CD4-positive, alpha-beta T cell (primary cell): Measurements from ENCODE around the gene OPA3. TPM values are rescaled to one million over a fixed set of nuclear protein-coding genes. Genes with fewer than 3 reads are reported as not detected.
A peak's percentile ranks its signal among the peaks of the same experiment; 100 is the strongest.

ENCODE experiments used
- ATAC-seq: fragments of 200-7000 bp; cut with Tn5 transposase; one replicate; pipeline ENCODE4 v1.10.0; 2022; ENCODE audit warnings: mild to moderate bottlenecking; ENCODE audit not compliant: poor library complexity
- CTCF ChIA-PET: fragments of 350-600 bp; sonication (Branson Sonifier 250); formaldehyde crosslinking; loops from one replicate; lab custom pipeline; 2021; ENCODE audit warnings: antibody characterized with exemption, inconsistent platforms; lab: Charles Lee
- POLR2A ChIA-PET: fragments of 350-600 bp; sonication (Branson Sonifier 250); formaldehyde crosslinking; loops from one replicate; lab custom pipeline; 2021; ENCODE audit warnings: antibody characterized with exemption, inconsistent platforms; lab: Charles Lee
- DNase-seq, 14 experiments: peaks; one replicate each; pipeline ENCODE4 v3.0.0-alpha.2; 2013 to 2020; ENCODE audit warnings: mixed read lengths in 2 of 14
- H3K27ac ChIP-seq, 2 donors: one replicate each; pipeline versions ENCODE4 v1.5.1 to v1.7.0; 2013; ENCODE audit warnings: low read length in 2 of 2, low read depth in 1 of 2, mild to moderate bottlenecking in 1 of 2
- H3K27me3 ChIP-seq, 2 experiments: 1 replicate in 1 of 2; 2 replicates in 1 of 2; pipeline versions ENCODE4 v1.6.1 to v1.7.0; 2013; ENCODE audit warnings: low read length in 2 of 2, control low read depth in 1 of 2, mild to moderate bottlenecking in 1 of 2, moderate library complexity in 1 of 2; ENCODE audit not compliant: insufficient read depth in 2 of 2, control insufficient read depth in 1 of 2
- H3K36me3 ChIP-seq: one replicate; pipeline ENCODE4 v1.6.1; 2013; ENCODE audit warnings: low read length, control low read depth; ENCODE audit not compliant: insufficient read depth
- H3K4me1 ChIP-seq: one replicate; pipeline ENCODE4 v1.6.1; 2013; ENCODE audit warnings: low read length, control low read depth; ENCODE audit not compliant: insufficient read depth
- H3K4me3 ChIP-seq: one replicate; pipeline ENCODE4 v1.5.1; 2013; ENCODE audit warnings: mild to moderate bottlenecking, low read length, moderate library complexity
- H3K9me3 ChIP-seq, 2 experiments: 1 replicate in 1 of 2; 2 replicates in 1 of 2; pipeline versions ENCODE4 v1.6.1 to v1.7.0; 2013; ENCODE audit warnings: low read length in 2 of 2, mild to moderate bottlenecking in 2 of 2, control low read depth in 1 of 2, moderate library complexity in 1 of 2; ENCODE audit not compliant: control insufficient read depth in 1 of 2, insufficient read depth in 1 of 2
- H3K27ac Mint-ChIP-seq: one replicate; pipeline ENCODE4 v1.8.0; 2020; ENCODE audit warnings: mixed read lengths
- H3K27me3 Mint-ChIP-seq: one replicate; pipeline ENCODE4 v1.8.0; 2021; ENCODE audit warnings: mixed read lengths
- H3K36me3 Mint-ChIP-seq: one replicate; pipeline ENCODE4 v1.8.0; 2021; ENCODE audit warnings: low read depth, mixed read lengths
- H3K4me1 Mint-ChIP-seq: one replicate; pipeline ENCODE4 v1.8.0; 2021; ENCODE audit warnings: low read depth, mixed read lengths
- H3K4me3 Mint-ChIP-seq: one replicate; pipeline ENCODE4 v1.8.0; 2020; ENCODE audit warnings: mild to moderate bottlenecking, mixed read lengths
- H3K9me3 Mint-ChIP-seq: one replicate; pipeline ENCODE4 v1.8.0; 2020; ENCODE audit warnings: mixed read lengths
- CTCF ChIP-seq: fragments of 200-600 bp; IDR thresholded peaks from one replicate; pipeline ENCODE4 v1.8.0; 2022; ENCODE audit warnings: antibody characterized with exemption, mild to moderate bottlenecking
- intact Hi-C, 2 experiments: fragments of 100-400 bp; cut with DNase I in 1 of 2; cut with micrococcal nuclease in 1 of 2; formaldehyde crosslinking; loops; one replicate each; pipeline versions ENCODE4 v1.15.1 to v1.9.0; 2023 to 2025; cut with DNase I, micrococcal nuclease
- total RNA-seq, 174 experiments: library from RNA in 2 of 174; stranded (reverse) in 2 of 174; gene quantifications; one replicate each; pipeline ENCODE4 v1.2.3 and lab custom pipeline; 2021 to 2026

The OPA3 gene
- total RNA-seq, 2 experiments from 2014 or later = 3.1 to 3.2 TPM

DNA sequence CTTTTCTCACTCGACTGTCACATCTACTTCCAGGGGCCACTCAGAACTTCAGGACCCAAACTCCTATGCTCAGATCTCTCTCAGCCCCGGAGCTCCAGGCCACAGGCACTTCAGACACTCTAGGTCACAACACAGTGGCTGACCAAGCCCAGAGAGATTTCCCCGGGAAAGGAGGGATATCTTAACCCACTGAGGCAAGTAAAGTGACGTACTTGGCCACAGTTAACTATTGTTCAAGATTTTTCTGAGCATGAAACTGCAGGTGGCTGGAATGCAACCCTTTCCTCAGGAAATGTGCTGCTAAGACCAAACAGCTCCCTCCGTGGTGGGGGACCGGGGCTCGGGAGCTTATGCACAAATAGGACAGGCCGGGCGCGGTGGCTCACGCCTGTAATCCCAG is 23.9 kb downstream of the OPA3 start:
- Histone ChIP-seq H3K27me3 (no peaks in the 10 kb centered on the region), H3K36me3 (no peaks in the 10 kb centered on the region), H3K27ac (no peak overlapping the region), H3K9me3 (no peaks in the 10 kb centered on the region), H3K4me3 (no peak overlapping the region), H3K4me1 (peaks cover 40% of the 10 kb centered on the region)
- Mint-ChIP-seq H3K9me3 (no peaks in the 10 kb centered on the region), H3K4me1 (peaks cover 52% of the 10 kb centered on the region), H3K27ac (peak overlapping the region; percentile 30), H3K4me3 (no peak overlapping the region), H3K36me3 (no peaks in the 10 kb centered on the region), H3K27me3 (no peaks in the 10 kb centered on the region)
- POLR2A ChIA-PET = no interaction called here
- ATAC-seq (no peak), DNase-seq (no peak)
- CTCF ChIA-PET = no interaction called here
- intact Hi-C loops = no loop called here
- no peak for TF ChIP-seq CTCF

- H3K4me1 ChIP-seq = peaks cover 40% of the 10 kb centered on the region
- H3K36me3 Mint-ChIP-seq = no peaks in the 10 kb centered on the region
- H3K27ac ChIP-seq = no peak overlapping the region
- H3K27ac Mint-ChIP-seq = no peak overlapping the region
- H3K4me1 Mint-ChIP-seq = peaks cover 52% of the 10 kb centered on the region
- H3K9me3 ChIP-seq = no peaks in the 10 kb centered on the region
- H3K9me3 Mint-ChIP-seq = no peaks in the 10 kb centered on the region
- H3K27me3 ChIP-seq = no peaks in the 10 kb centered on the region
- TF ChIP-seq CTCF = no peak
- H3K27me3 Mint-ChIP-seq = no peaks in the 10 kb centered on the region
- intact Hi-C loops = no loop called here
- ATAC-seq = no peak
- no peak overlapping the region for H3K4me3 ChIP-seq
- H3K36me3 ChIP-seq = no peaks in the 10 kb centered on the region
- no peak for DNase-seq
- CTCF ChIA-PET = no interaction called here
- H3K4me3 Mint-ChIP-seq = no peak overlapping the region
- POLR2A ChIA-PET = no interaction called here
Measured at GRCh38 chr19:45560038-45560437, 24.6 kb downstream of the OPA3 start.

GRCh38 chr19:45558399-45558878 is 26.2 kb downstream of the OPA3 start:
- peak; percentile 46 to 89 (median 62) for DNase-seq
- POLR2A ChIA-PET = interaction anchor here (0.5 to 1.6 kb wide), 6 partner anchors 24 to 119 kb away, joined by 3 to 10 read pairs (median 4); partner anchors contain the start of gene OPA3
- intact Hi-C loops = loop anchor here (1.0 to 5.0 kb wide), 7 partner anchors 34 to 131 kb away; partner anchors contain the start of gene VASP (in 2 of the 2)
- Mint-ChIP-seq H3K9me3 (no peaks in the 10 kb centered on the region), H3K36me3 (no peaks in the 10 kb centered on the region), H3K27ac (peak overlapping the region; percentile 4), H3K4me1 (peaks cover 41% of the 10 kb centered on the region), H3K4me3 (no peak overlapping the region), H3K27me3 (no peaks in the 10 kb centered on the region)
- ATAC-seq = peak; percentile 98
- peak; percentile 62 for TF ChIP-seq CTCF
- CTCF ChIA-PET = interaction anchor here (0.6 to 2.3 kb wide), 32 partner anchors 9 to 194 kb away, joined by 3 to 13 read pairs (median 5); partner anchors contain the start of genes FBXO46, OPA3, PPM1N and PPP1R13L
- no peak overlapping the region for H3K27ac ChIP-seq
- H3K27me3 ChIP-seq = no peaks in the 10 kb centered on the region
- peaks cover 30% of the 10 kb centered on the region for H3K4me1 ChIP-seq
- no peaks in the 10 kb centered on the region for H3K36me3 ChIP-seq
- no peaks in the 10 kb centered on the region for H3K9me3 ChIP-seq
- H3K4me3 ChIP-seq = no peak overlapping the region
